Measurements from ENCODE around the gene FOXP1. TPM values are rescaled to one million over a fixed set of nuclear protein-coding genes. Genes with fewer than 3 reads are reported as not detected.
A peak's percentile ranks its signal among the peaks of the same experiment; 100 is the strongest.

Gene FOXP1
- total and polyA plus RNA-seq, 4 donors: 15.2 to 263 (median 110) TPM

GRCh38 chr3:71398157-71398836 is 185.2 kb downstream of the FOXP1 start:
- Histone ChIP-seq H3K9me3 (ENCODE audit: control insufficient read depth, low read length) (no peaks in the 10 kb centered on the region), H3K27ac (ENCODE audit: low read depth in 1 of 2, low read length in 2 of 2) (no peak overlapping the region), H3K27me3 (ENCODE audit: control insufficient read depth in 1 of 2, insufficient read depth in 2 of 2, low read length in 1 of 2) (no peaks in the 10 kb centered on the region), H3K36me3 (ENCODE audit: control insufficient read depth in 1 of 2, insufficient read depth in 2 of 2, low read length in 1 of 2) (no peaks in the 10 kb centered on the region), H3K4me3 (ENCODE audit: low read length in 2 of 2) (no peak overlapping the region), H3K4me1 (ENCODE audit: control insufficient read depth in 1 of 2, insufficient read depth in 2 of 2, low read length in 2 of 2) (peaks cover 0 to 3% of the 10 kb centered on the region in 2 donors)
- DNase-seq: no peak
- 79 to 85% methylated on average over 4 of the region's 4 CpGs for WGBS, 2 donors
- no peak for ATAC-seq (ENCODE audit: low FRiP score)
- intact Hi-C loops (cut with DNase I): loop anchor here (5.0 to 10.0 kb wide), 2 partner anchors 184 to 187 kb away; partner anchors contain the start of gene FOXP1 (in 2 of the 2)

DNA sequence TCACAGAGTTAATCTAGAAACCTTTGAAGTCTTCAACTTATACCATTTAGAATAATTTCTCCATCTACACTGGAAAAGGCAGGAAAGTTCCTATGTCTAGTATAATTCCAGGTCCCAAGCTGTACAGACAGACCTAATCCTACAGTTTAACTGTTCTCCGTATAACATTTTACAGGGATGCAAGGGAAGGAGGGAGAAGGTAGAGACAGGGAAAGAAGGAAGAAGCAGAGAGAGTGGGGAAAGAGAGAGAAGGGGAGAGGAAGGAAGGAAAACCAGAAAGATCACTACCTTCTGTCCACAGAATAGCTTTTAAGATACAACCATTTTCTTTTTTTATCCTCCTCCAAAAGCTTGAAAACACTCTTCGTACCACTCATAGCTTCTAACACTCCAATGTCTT is 185.8 kb downstream of the FOXP1 start:
- intact Hi-C loops (cut with DNase I): loop anchor here (5.0 to 10.0 kb wide), 2 partner anchors 185 to 187 kb away; partner anchors contain the start of gene FOXP1 (in 2 of the 2)
- H3K27me3 ChIP-seq (ENCODE audit: control insufficient read depth in 1 of 2, insufficient read depth in 2 of 2, low read length in 1 of 2): no peaks in the 10 kb centered on the region
- 71 to 76% methylated on average over 2 of the region's 2 CpGs for WGBS, 2 donors
- no peak overlapping the region for H3K4me3 ChIP-seq (ENCODE audit: low read length in 2 of 2)
- DNase-seq (no peak), ATAC-seq (ENCODE audit: low FRiP score) (no peak)
- no peak overlapping the region for H3K27ac ChIP-seq (ENCODE audit: low read depth in 1 of 2, low read length in 2 of 2)
- H3K4me1 ChIP-seq (ENCODE audit: control insufficient read depth in 1 of 2, insufficient read depth in 2 of 2, low read length in 2 of 2): peaks cover 0 to 3% of the 10 kb centered on the region in 2 donors
- no peaks in the 10 kb centered on the region for H3K36me3 ChIP-seq (ENCODE audit: control insufficient read depth in 1 of 2, insufficient read depth in 2 of 2, low read length in 1 of 2)
- H3K9me3 ChIP-seq (ENCODE audit: control insufficient read depth, low read length): no peaks in the 10 kb centered on the region

DNA sequence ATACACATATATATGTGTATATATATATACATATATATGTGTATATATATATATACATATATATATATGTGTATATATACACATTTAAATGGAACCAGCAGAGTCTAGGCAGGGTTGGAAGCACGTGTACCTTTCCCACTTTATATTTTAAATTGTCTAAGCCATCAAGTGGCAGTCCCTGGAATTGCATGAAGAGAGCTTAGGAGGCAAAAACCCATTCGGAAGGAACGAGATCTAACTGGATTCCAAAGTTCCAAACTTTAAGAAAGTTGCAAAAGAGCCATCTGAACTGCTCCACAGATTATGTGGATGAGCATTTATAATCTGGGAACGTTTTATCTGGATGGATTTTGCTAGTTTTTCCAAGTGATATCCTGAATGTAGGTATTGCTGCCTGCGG is 186.5 kb downstream of the FOXP1 start:
- Histone ChIP-seq H3K4me1 (ENCODE audit: control insufficient read depth in 1 of 2, insufficient read depth in 2 of 2, low read length in 2 of 2) (peaks cover 0 to 3% of the 10 kb centered on the region in 2 donors), H3K4me3 (ENCODE audit: low read length in 2 of 2) (no peak overlapping the region), H3K9me3 (ENCODE audit: control insufficient read depth, low read length) (no peaks in the 10 kb centered on the region), H3K36me3 (ENCODE audit: control insufficient read depth in 1 of 2, insufficient read depth in 2 of 2, low read length in 1 of 2) (no peaks in the 10 kb centered on the region), H3K27me3 (ENCODE audit: control insufficient read depth in 1 of 2, insufficient read depth in 2 of 2, low read length in 1 of 2) (no peaks in the 10 kb centered on the region), H3K27ac (ENCODE audit: low read depth in 1 of 2, low read length in 2 of 2) (no peak overlapping the region)
- intact Hi-C loops (cut with DNase I): loop anchor here (5.0 to 10.0 kb wide), 2 partner anchors 185 to 188 kb away; partner anchors contain the start of gene FOXP1 (in 2 of the 2)
- no peak for DNase-seq
- peak; percentile 75 for ATAC-seq (ENCODE audit: low FRiP score)
- 21 to 25% methylated on average over 5 of the region's 5 CpGs for WGBS, 2 donors

DNA sequence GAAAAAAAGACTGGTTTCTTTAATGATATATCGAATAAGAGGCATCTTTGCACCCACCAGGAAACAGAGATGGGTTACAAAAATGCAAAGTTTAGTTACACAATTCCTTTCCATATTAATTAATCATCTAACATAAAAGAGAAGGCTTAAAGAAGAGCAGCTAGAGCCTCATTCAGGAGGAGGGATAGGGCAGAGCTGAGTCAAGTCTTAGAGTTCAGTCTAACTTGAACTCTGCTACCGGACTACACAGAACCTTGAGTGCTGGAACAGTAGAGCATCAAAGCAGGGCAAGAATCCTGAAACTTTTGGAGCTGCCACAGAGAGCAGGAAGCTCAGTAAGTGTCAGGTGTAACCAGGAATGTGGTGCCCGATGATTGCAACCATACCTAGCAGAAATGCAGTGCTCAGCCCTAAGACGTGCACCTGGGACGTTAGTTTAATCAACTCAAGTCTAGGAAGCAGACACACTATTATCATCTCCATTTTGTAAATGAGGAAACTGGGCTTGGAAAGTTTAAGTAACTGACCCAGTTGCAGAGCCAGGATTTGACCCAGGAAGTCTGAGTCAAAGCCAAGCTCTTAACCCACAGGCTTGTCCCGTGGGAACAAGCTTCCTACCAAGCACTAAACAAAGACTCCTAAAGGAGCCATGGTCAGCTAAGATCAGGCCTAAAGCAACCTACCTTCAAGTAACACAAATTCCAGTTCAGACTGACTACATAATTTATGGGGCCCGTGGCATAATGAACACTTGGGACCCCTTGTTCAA is 187.4 kb downstream of the FOXP1 start:
- no peak overlapping the region for H3K4me3 ChIP-seq (ENCODE audit: low read length in 2 of 2)
- ATAC-seq (ENCODE audit: low FRiP score) (no peak), DNase-seq (no peak)
- peak overlapping the region in 1 of 2 donors; percentile 30 for H3K27ac ChIP-seq (ENCODE audit: low read depth in 1 of 2, low read length in 2 of 2)
- H3K27me3 ChIP-seq (ENCODE audit: control insufficient read depth in 1 of 2, insufficient read depth in 2 of 2, low read length in 1 of 2): no peaks in the 10 kb centered on the region
- H3K9me3 ChIP-seq (ENCODE audit: control insufficient read depth, low read length): no peaks in the 10 kb centered on the region
- H3K36me3 ChIP-seq (ENCODE audit: control insufficient read depth in 1 of 2, insufficient read depth in 2 of 2, low read length in 1 of 2): no peaks in the 10 kb centered on the region
- WGBS, 2 donors: 69 to 81% methylated on average over 7 of the region's 7 CpGs
- peaks cover 0 to 5% of the 10 kb centered on the region in 2 donors for H3K4me1 ChIP-seq (ENCODE audit: control insufficient read depth in 1 of 2, insufficient read depth in 2 of 2, low read length in 2 of 2)
- intact Hi-C loops (cut with DNase I): loop anchor here (5.0 to 10.0 kb wide), 2 partner anchors 186 to 189 kb away; partner anchors contain the start of gene FOXP1 (in 2 of the 2)

GRCh38 chr3:71395470-71395869 is 188.1 kb downstream of the FOXP1 start:
- DNase-seq (no peak), ATAC-seq (ENCODE audit: low FRiP score) (no peak)
- H3K36me3 ChIP-seq (ENCODE audit: control insufficient read depth in 1 of 2, insufficient read depth in 2 of 2, low read length in 1 of 2): no peaks in the 10 kb centered on the region
- intact Hi-C loops (cut with DNase I): loop anchor here (5.0 to 10.0 kb wide), 2 partner anchors 187 to 189 kb away; partner anchors contain the start of gene FOXP1 (in 2 of the 2)
- no peak overlapping the region for H3K27ac ChIP-seq (ENCODE audit: low read depth in 1 of 2, low read length in 2 of 2)
- H3K4me3 ChIP-seq (ENCODE audit: low read length in 2 of 2): no peak overlapping the region
- no peaks in the 10 kb centered on the region for H3K9me3 ChIP-seq (ENCODE audit: control insufficient read depth, low read length)
- no peaks in the 10 kb centered on the region for H3K27me3 ChIP-seq (ENCODE audit: control insufficient read depth in 1 of 2, insufficient read depth in 2 of 2, low read length in 1 of 2)
- H3K4me1 ChIP-seq (ENCODE audit: control insufficient read depth in 1 of 2, insufficient read depth in 2 of 2, low read length in 2 of 2): peaks cover 2 to 5% of the 10 kb centered on the region in 2 donors
- WGBS, 2 donors: 86% methylated on average over 3 of the region's 3 CpGs

DNA sequence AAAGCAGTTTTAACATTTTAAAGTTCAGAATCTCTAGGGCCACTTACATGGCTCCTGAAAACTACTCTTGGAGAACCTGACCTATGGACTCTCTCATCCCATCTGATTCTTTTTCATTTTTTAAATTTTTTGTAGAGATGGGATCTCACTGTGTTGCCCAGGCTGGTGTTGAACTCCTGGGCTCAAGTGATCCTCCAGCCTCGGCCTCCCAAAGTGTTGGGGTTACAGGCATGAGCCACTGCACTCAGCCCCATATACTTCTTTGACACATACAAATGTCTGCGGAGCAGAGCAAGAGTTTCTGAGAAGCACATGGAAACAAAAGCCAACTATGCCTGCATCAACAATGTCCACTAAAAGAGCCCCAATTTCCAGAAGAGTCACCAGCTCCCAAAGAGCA is 189.8 kb downstream of the FOXP1 start:
- ATAC-seq (ENCODE audit: low FRiP score): no peak
- no peak overlapping the region for H3K27ac ChIP-seq (ENCODE audit: low read depth in 1 of 2, low read length in 2 of 2)
- H3K27me3 ChIP-seq (ENCODE audit: control insufficient read depth in 1 of 2, insufficient read depth in 2 of 2, low read length in 1 of 2): no peaks in the 10 kb centered on the region
- no peak overlapping the region for H3K4me3 ChIP-seq (ENCODE audit: low read length in 2 of 2)
- intact Hi-C loops (cut with DNase I): loop anchor here in 1 of 2 donors (10.0 kb wide), 1 partner anchor 191 kb away; the partner anchor contains the start of gene FOXP1
- H3K36me3 ChIP-seq (ENCODE audit: control insufficient read depth in 1 of 2, insufficient read depth in 2 of 2, low read length in 1 of 2): no peaks in the 10 kb centered on the region
- DNase-seq: no peak
- H3K9me3 ChIP-seq (ENCODE audit: control insufficient read depth, low read length): no peaks in the 10 kb centered on the region
- WGBS, 2 donors: 97 to 99% methylated on average over 2 of the region's 2 CpGs
- H3K4me1 ChIP-seq (ENCODE audit: control insufficient read depth in 1 of 2, insufficient read depth in 2 of 2, low read length in 2 of 2): peaks cover 3 to 5% of the 10 kb centered on the region in 2 donors

- Histone ChIP-seq H3K36me3 (ENCODE audit: control insufficient read depth in 1 of 2, insufficient read depth in 2 of 2, low read length in 1 of 2) (no peaks in the 10 kb centered on the region), H3K9me3 (ENCODE audit: control insufficient read depth, low read length) (no peaks in the 10 kb centered on the region), H3K27me3 (ENCODE audit: control insufficient read depth in 1 of 2, insufficient read depth in 2 of 2, low read length in 1 of 2) (no peaks in the 10 kb centered on the region), H3K4me3 (ENCODE audit: low read length in 2 of 2) (no peak overlapping the region), H3K27ac (ENCODE audit: low read depth in 1 of 2, low read length in 2 of 2) (no peak overlapping the region), H3K4me1 (ENCODE audit: control insufficient read depth in 1 of 2, insufficient read depth in 2 of 2, low read length in 2 of 2) (peaks cover 3 to 5% of the 10 kb centered on the region in 2 donors)
- intact Hi-C loops (cut with DNase I): loop anchor here in 1 of 2 donors (10.0 kb wide), 1 partner anchor 192 kb away; the partner anchor contains the start of gene FOXP1
- DNase-seq (no peak), ATAC-seq (ENCODE audit: low FRiP score) (no peak)
- WGBS, 2 donors: 98 to 100% methylated on average over 1 of the region's 1 CpG
Measured at GRCh38 chr3:71393093-71393492, 190.4 kb downstream of the FOXP1 start.

- no peaks in the 10 kb centered on the region for H3K9me3 ChIP-seq (ENCODE audit: control insufficient read depth, low read length)
- intact Hi-C loops (cut with DNase I): loop anchor here in 1 of 2 donors (10.0 kb wide), 1 partner anchor 193 kb away; the partner anchor contains the start of gene FOXP1
- H3K36me3 ChIP-seq (ENCODE audit: control insufficient read depth in 1 of 2, insufficient read depth in 2 of 2, low read length in 1 of 2): no peaks in the 10 kb centered on the region
- 75 to 85% methylated on average over 2 of the region's 2 CpGs for WGBS, 2 donors
- no peak overlapping the region for H3K4me3 ChIP-seq (ENCODE audit: low read length in 2 of 2)
- ATAC-seq (ENCODE audit: low FRiP score) (no peak), DNase-seq (no peak)
- H3K27ac ChIP-seq (ENCODE audit: low read depth in 1 of 2, low read length in 2 of 2): no peak overlapping the region
- H3K27me3 ChIP-seq (ENCODE audit: control insufficient read depth in 1 of 2, insufficient read depth in 2 of 2, low read length in 1 of 2): no peaks in the 10 kb centered on the region
- peaks cover 3 to 5% of the 10 kb centered on the region in 2 donors for H3K4me1 ChIP-seq (ENCODE audit: control insufficient read depth in 1 of 2, insufficient read depth in 2 of 2, low read length in 2 of 2)
Measured at GRCh38 chr3:71392251-71392650, 191.3 kb downstream of the FOXP1 start.
